ENCODE measurements around the gene VSIG4. TPM values are rescaled to one million over a fixed set of nuclear protein-coding genes. Genes with fewer than 3 reads are reported as not detected.

Gene VSIG4
- total and polyA plus RNA-seq, 8 donors = 5.7 to 377 (median 11.7) TPM

DNA sequence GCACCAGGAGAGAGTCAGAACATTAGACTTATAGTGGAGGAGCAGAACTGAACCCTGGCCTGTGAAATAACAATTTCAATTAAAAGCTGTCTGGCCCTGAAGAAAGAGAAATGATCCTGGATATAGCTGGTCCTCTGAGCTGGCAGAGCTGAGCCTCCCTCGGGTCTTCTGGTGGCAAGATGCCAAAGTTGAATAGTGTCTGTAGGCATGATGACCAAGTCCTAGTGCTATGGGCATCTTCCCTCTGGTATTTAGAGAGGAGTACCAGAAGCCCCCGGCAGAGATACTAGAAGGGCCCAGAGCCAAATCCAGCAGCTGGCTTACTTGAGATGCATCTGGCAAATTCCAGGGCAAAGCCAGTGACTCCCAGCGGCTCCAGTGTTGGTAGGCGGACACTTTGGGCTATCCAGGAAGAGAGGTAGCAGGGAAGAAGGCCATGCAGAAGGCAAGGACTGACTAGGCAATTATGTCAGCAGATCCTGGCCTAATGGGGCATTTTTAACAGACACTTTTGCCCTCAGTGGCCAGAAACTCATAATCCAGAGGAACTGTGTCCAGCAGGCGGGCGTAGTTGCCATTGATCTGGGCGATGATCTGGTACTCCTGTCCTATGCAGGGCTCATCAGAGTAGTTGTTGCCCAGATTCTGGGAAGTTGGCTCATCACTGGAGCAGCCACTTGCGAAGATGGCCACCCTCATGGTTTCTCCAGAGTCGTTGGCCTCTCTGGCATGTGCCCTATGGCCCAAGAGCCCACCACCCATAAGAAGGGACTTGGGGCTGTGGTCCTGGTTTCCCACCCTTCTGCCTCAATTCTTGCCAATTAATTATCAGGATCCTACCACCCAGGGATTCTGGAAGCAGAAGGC is 17.9 kb downstream of the VSIG4 start:
- Histone ChIP-seq H3K4me1 (peaks cover 0 to 7% of the 10 kb centered on the region in 2 donors), H3K9me3 (no peaks in the 10 kb centered on the region), H3K27me3 (peaks cover 0 to 5% of the 10 kb centered on the region in 2 donors), H3K4me3 (no peak overlapping the region), H3K36me3 (no peaks in the 10 kb centered on the region), H3K27ac (peak overlapping the region in 1 of 2 donors; percentile 87)
- intact Hi-C loops (cut with DNase I) = no loop called here
- TF ChIP-seq CTCF (IDR thresholded peaks at IDR 0.05) = no peak
- no peak for ATAC-seq
- no peak for DNase-seq

GRCh38 chrX:66021401-66021764 is 18.5 kb downstream of the VSIG4 start:
- peak overlapping the region in 1 of 2 donors; percentile 87 for H3K27ac ChIP-seq
- no peak for ATAC-seq
- intact Hi-C loops (cut with DNase I) = no loop called here
- H3K4me1 ChIP-seq = peaks cover 0 to 7% of the 10 kb centered on the region in 2 donors
- H3K36me3 ChIP-seq = no peaks in the 10 kb centered on the region
- H3K27me3 ChIP-seq = peaks cover 0 to 5% of the 10 kb centered on the region in 2 donors
- H3K9me3 ChIP-seq = no peaks in the 10 kb centered on the region
- no peak for TF ChIP-seq CTCF (IDR thresholded peaks at IDR 0.05)
- no peak overlapping the region for H3K4me3 ChIP-seq
- no peak for DNase-seq

DNA sequence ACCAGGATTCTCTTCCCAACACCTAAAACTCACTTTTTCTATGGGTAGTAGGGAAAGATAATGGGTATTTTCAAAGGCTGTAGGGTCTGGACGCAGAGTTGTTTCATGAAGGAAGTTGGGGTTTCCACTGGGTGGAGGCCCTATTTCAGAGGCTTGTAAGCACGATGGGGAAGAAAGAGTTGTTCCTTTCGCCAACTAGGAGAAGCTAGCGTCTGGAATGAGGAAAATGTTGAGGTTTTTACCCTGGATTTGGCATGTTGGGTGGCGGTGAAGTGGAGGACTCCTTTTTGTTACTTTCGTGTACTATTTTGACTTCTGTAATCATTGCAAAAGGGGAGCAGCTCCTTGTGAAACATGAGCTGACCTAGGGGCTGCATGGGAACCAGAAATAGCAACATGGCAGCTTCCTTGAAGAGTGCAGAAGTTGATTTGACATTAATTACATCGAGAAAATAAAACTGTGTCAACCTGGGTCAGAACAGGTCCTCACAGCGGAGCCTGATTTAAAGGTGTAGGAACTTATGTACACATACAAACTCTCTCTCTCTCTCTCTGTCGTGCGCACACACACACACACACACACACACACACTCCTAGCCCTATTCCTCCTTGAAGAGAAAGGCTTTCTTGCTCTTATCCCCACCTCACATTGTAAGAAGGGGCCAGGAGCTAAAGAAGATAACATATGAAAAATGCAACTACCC is 19.1 kb downstream of the VSIG4 start:
- ATAC-seq = peak; percentile 35
- Histone ChIP-seq H3K4me1 (peaks cover 0 to 7% of the 10 kb centered on the region in 2 donors), H3K36me3 (no peaks in the 10 kb centered on the region), H3K9me3 (no peaks in the 10 kb centered on the region), H3K27me3 (peaks cover 0 to 5% of the 10 kb centered on the region in 2 donors), H3K4me3 (no peak overlapping the region), H3K27ac (peak overlapping the region in 1 of 2 donors; percentile 87)
- TF ChIP-seq CTCF (IDR thresholded peaks at IDR 0.05) = no peak
- intact Hi-C loops (cut with DNase I) = no loop called here
- no peak for DNase-seq

DNA sequence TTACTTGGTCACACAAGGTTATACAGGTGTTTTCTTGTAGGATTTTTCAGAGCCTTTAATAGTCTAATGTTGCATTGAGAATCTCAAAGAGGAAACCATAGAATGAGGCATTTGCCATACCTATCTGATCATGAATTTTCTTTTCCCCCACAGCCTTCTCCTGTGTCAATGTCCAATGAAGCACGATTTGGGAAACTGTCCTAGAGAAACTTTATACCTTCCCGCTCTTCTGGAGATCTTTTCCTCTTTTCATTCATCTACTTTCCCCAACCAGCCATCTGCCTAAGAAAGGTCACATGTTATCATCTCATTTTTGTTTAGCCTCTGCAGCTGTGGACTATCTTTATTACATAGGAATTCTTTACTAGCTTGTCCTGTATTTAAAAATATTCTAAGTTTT is 19.9 kb downstream of the VSIG4 start:
- no peak overlapping the region for H3K4me3 ChIP-seq
- H3K36me3 ChIP-seq = no peaks in the 10 kb centered on the region
- DNase-seq = no peak
- peak overlapping the region in 1 of 2 donors; percentile 87 for H3K27ac ChIP-seq
- H3K9me3 ChIP-seq = no peaks in the 10 kb centered on the region
- ATAC-seq = no peak
- H3K27me3 ChIP-seq = peaks cover 0 to 5% of the 10 kb centered on the region in 2 donors
- intact Hi-C loops (cut with DNase I) = no loop called here
- H3K4me1 ChIP-seq = peaks cover 0 to 9% of the 10 kb centered on the region in 2 donors
- no peak for TF ChIP-seq CTCF (IDR thresholded peaks at IDR 0.05)

DNA sequence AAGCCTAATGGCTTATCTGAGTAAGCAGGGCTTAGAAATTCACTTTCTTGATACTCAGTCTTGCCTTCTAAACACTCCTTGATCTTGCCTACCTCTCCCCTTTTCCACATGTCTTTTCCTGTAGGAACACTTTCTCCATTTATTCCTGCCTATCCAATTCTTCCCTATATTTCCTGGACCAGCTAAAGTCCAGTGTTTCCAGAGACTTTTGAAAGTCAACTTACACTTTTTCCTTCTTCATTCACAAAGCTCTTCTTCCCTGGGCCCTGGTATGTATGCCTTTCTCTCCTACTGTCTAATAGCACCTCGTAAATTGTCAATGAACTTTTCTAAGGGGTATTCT is 20.6 kb downstream of the VSIG4 start:
- intact Hi-C loops (cut with DNase I) = no loop called here
- peak overlapping the region in 1 of 2 donors; percentile 87 for H3K27ac ChIP-seq
- TF ChIP-seq CTCF (IDR thresholded peaks at IDR 0.05) = no peak

More for the DNA sequence above, 20.6 kb downstream of the VSIG4 start:
- Histone ChIP-seq H3K36me3 (no peaks in the 10 kb centered on the region), H3K27me3 (peaks cover 0 to 5% of the 10 kb centered on the region in 2 donors), H3K4me3 (peak overlapping the region in 1 of 2 donors; percentile 41), H3K4me1 (peaks cover 0 to 16% of the 10 kb centered on the region in 2 donors), H3K9me3 (no peaks in the 10 kb centered on the region)
- DNase-seq = no peak
- no peak for ATAC-seq
